Measurements from ENCODE around the gene KMT5B.
"Not testable (repeated sequence)": the region's sequence is repeated elsewhere in the genome, so short reads cannot be mapped to it uniquely, and the experiment has no call there.

KMT5B gene

GRCh38 chr11:68213135-68213515, at the start of gene KMT5B:
TSS of gene KMT5B (minus strand) at chr11:68213296. CDS start at chr11:68190076, 23,220 bp downstream.
- DNase-seq, result peak; percentile 69

GRCh38 chr11:68262544-68262827, 49.4 kb upstream of the KMT5B start:
- DNase-seq, result no peak

- no peak for DNase-seq
Measured at GRCh38 chr11:68261749-68262543, 48.9 kb upstream of the KMT5B start.

- DNase-seq, result no peak
Measured at GRCh38 chr11:68261006-68261405, 47.9 kb upstream of the KMT5B start.

GRCh38 chr11:68260484-68260883, 47.4 kb upstream of the KMT5B start:
- no peak for DNase-seq

GRCh38 chr11:68259122-68259959, 46.2 kb upstream of the KMT5B start:
- no peak for DNase-seq

- DNase-seq, result no peak
Measured at GRCh38 chr11:68258363-68258765, 45.3 kb upstream of the KMT5B start.

GRCh38 chr11:68257477-68258362, 44.6 kb upstream of the KMT5B start:
- DNase-seq, result peak; percentile 91

- DNase-seq, result no peak
Measured at GRCh38 chr11:68256331-68256741, 43.2 kb upstream of the KMT5B start.

- DNase-seq, result no peak
Measured at GRCh38 chr11:68255526-68255925, 42.4 kb upstream of the KMT5B start.

- no peak for DNase-seq
Measured at GRCh38 chr11:68254421-68254820, 41.3 kb upstream of the KMT5B start.

GRCh38 chr11:68251765-68252164, 38.7 kb upstream of the KMT5B start:
- DNase-seq, result no peak

GRCh38 chr11:68244912-68245311, 31.8 kb upstream of the KMT5B start:
- not testable (repeated sequence) for DNase-seq

GRCh38 chr11:68243847-68244246, 30.8 kb upstream of the KMT5B start:
- DNase-seq, result not testable (repeated sequence)

GRCh38 chr11:68242616-68243015, 29.5 kb upstream of the KMT5B start:
- no peak for DNase-seq

- DNase-seq, result no peak
Measured at GRCh38 chr11:68231621-68232020, 18.5 kb upstream of the KMT5B start.

GRCh38 chr11:68229601-68230000, 16.5 kb upstream of the KMT5B start:
- DNase-seq, result no peak

GRCh38 chr11:68226421-68226820, 13.3 kb upstream of the KMT5B start:
- no peak for DNase-seq

GRCh38 chr11:68224606-68225005, 11.5 kb upstream of the KMT5B start:
- no peak for DNase-seq

GRCh38 chr11:68223275-68223674, 10.2 kb upstream of the KMT5B start:
- DNase-seq, result no peak

GRCh38 chr11:68221406-68221805, 8.3 kb upstream of the KMT5B start:
- no peak for DNase-seq

- no peak for DNase-seq
Measured at GRCh38 chr11:68216171-68216938, 3.3 kb upstream of the KMT5B start.
